GM23338 (cell line): ENCODE results near the gene CFAP74. TPM values are rescaled to one million over a fixed set of nuclear protein-coding genes. Genes with fewer than 3 reads are reported as not detected.

Experiments used
- ATAC-seq: fragments of 200-7000 bp; cut with Tn5 transposase; 3 replicates; pipeline ENCODE4 v1.9.1; 2020
- DNase-seq: peaks from one replicate; pipeline ENCODE4 v3.0.0-alpha.2; 2015; ENCODE audit warnings: low spot score
- H2AFZ ChIP-seq: fragments of 200-600 bp; sonication (generic); 2 replicates; pipeline ENCODE4 v1.8.0; 2016; ENCODE audit warnings: antibody characterized with exemption, mild to moderate bottlenecking, moderate library complexity
- H3F3A ChIP-seq: fragments of 200-600 bp; sonication (generic); replicated peaks from 2 replicates; pipeline ENCODE4 v1.8.0; 2017; ENCODE audit warnings: antibody characterized with exemption, mixed run types, low read depth
- H3K27ac ChIP-seq: fragments of 200-600 bp; sonication (generic); 2 replicates; pipeline ENCODE4 v1.6.1; 2016; ENCODE audit warnings: low read depth
- H3K27me3 ChIP-seq: fragments of 200-600 bp; sonication (generic); 2 replicates; pipeline ENCODE4 v1.8.0; 2016; ENCODE audit warnings: mild to moderate bottlenecking, mixed run types, moderate library complexity; ENCODE audit not compliant: insufficient read depth
- H3K36me3 ChIP-seq: fragments of 200-600 bp; sonication (generic); 2 replicates; pipeline ENCODE4 v1.8.0; 2016; ENCODE audit warnings: mild to moderate bottlenecking; ENCODE audit not compliant: insufficient read depth
- H3K4me1 ChIP-seq: fragments of 200-600 bp; sonication (generic); 2 replicates; pipeline ENCODE4 v1.8.0; 2016; ENCODE audit warnings: mild to moderate bottlenecking, moderate library complexity; ENCODE audit not compliant: insufficient read depth
- H3K4me2 ChIP-seq: fragments of 200-600 bp; sonication (generic); 2 replicates; pipeline ENCODE4 v1.7.1; 2017; ENCODE audit warnings: mixed run types
- H3K4me3 ChIP-seq: fragments of 200-600 bp; sonication (generic); 2 replicates; pipeline ENCODE4 v1.6.1; 2016; ENCODE audit warnings: mixed run types
- H3K79me2 ChIP-seq: fragments of 200-600 bp; sonication (generic); replicated peaks from 2 replicates; pipeline ENCODE4 v1.8.0; 2017; ENCODE audit warnings: mild to moderate bottlenecking; ENCODE audit not compliant: insufficient read depth
- H3K9me2 ChIP-seq: fragments of 200-600 bp; sonication (generic); 2 replicates; pipeline ENCODE4 v1.8.0; 2017; ENCODE audit not compliant: insufficient read depth
- H4K20me1 ChIP-seq: fragments of 200-600 bp; sonication (generic); replicated peaks from 2 replicates; pipeline ENCODE4 v1.8.0; 2017; ENCODE audit warnings: mild to moderate bottlenecking; ENCODE audit not compliant: insufficient read depth
- H3K27ac Mint-ChIP-seq: 2 replicates; pipeline ENCODE4 v1.8.0; 2020; ENCODE audit warnings: inconsistent platforms, mild to moderate bottlenecking, moderate library complexity, mixed read lengths
- H3K27me3 Mint-ChIP-seq: 3 replicates; pipeline ENCODE4 v1.8.0; 2022; ENCODE audit warnings: low read depth, mild to moderate bottlenecking, moderate library complexity, mixed read lengths, inconsistent platforms; ENCODE audit not compliant: insufficient read depth, poor library complexity
- H3K36me3 Mint-ChIP-seq: 3 replicates; pipeline ENCODE4 v1.8.0; 2021; ENCODE audit warnings: low read depth, mild to moderate bottlenecking, inconsistent platforms, moderate library complexity, mixed read lengths
- H3K4me1 Mint-ChIP-seq: 3 replicates; pipeline ENCODE4 v1.8.0; 2020; ENCODE audit warnings: mild to moderate bottlenecking, inconsistent platforms, mixed read lengths
- H3K4me3 Mint-ChIP-seq: 3 replicates; pipeline ENCODE4 v1.8.0; 2021; ENCODE audit warnings: moderate library complexity, mild to moderate bottlenecking, inconsistent platforms, mixed read lengths
- H3K9me3 Mint-ChIP-seq: 3 replicates; pipeline ENCODE4 v1.8.0; 2020; ENCODE audit warnings: moderate library complexity, mild to moderate bottlenecking, inconsistent platforms, mixed read lengths
- CREB1 ChIP-seq: fragments of 250-450 bp; sonication (Bioruptor Pico); IDR thresholded peaks from 2 replicates; pipeline ENCODE4 v1.5.0; 2020; ENCODE audit warnings: low read depth, mild to moderate bottlenecking, moderate library complexity
- CTCF ChIP-seq, 2 experiments: fragments of 200-600 bp in 1 of 2; sonication (generic) in 1 of 2; conservative IDR thresholded peaks; 2 replicates each; pipeline versions ENCODE4 v1.5.1 to v1.6.1; 2016 to 2017; ENCODE audit warnings: antibody characterized with exemption in 2 of 2, low read depth in 2 of 2, mild to moderate bottlenecking in 2 of 2, moderate library complexity in 1 of 2
- ETS1 ChIP-seq: IDR thresholded peaks from 2 replicates; pipeline ENCODE4 v1.6.1; 2016; ENCODE audit warnings: antibody characterized with exemption
- EZH2 ChIP-seq: fragments of 200-600 bp; sonication (generic); IDR thresholded peaks from one replicate; pipeline ENCODE4 v1.8.0; 2017; ENCODE audit warnings: antibody characterized with exemption, mild to moderate bottlenecking, low read depth; ENCODE audit not compliant: unreplicated experiment
- EZH2phosphoT487 ChIP-seq: fragments of 200-600 bp; sonication (generic); IDR thresholded peaks from one replicate; pipeline ENCODE4 v1.8.1; 2018; ENCODE audit warnings: antibody characterized with exemption; ENCODE audit not compliant: unreplicated experiment
- JUNB ChIP-seq: IDR thresholded peaks from one replicate; pipeline ENCODE4 v1.6.1; 2016; ENCODE audit warnings: antibody characterized with exemption; ENCODE audit not compliant: unreplicated experiment
- NANOG ChIP-seq: IDR thresholded peaks from 2 replicates; pipeline ENCODE4 v1.6.1; 2016; ENCODE audit warnings: antibody characterized with exemption, borderline replicate concordance
- POLR2AphosphoS5 ChIP-seq: IDR thresholded peaks from 2 replicates; pipeline ENCODE4 v1.6.1; 2016; ENCODE audit warnings: antibody characterized with exemption, low read depth
- REST ChIP-seq: IDR thresholded peaks from one replicate; pipeline ENCODE4 v1.6.1; 2018; ENCODE audit warnings: antibody characterized with exemption; ENCODE audit not compliant: unreplicated experiment
- STAT1 ChIP-seq: IDR thresholded peaks from one replicate; pipeline ENCODE4 v1.6.1; 2016; ENCODE audit warnings: antibody characterized with exemption; ENCODE audit not compliant: unreplicated experiment
- ZNF114 ChIP-seq: fragments of 250-450 bp; sonication (Bioruptor Pico); IDR thresholded peaks from 2 replicates; pipeline ENCODE4 v1.5.0; 2020; ENCODE audit warnings: mild to moderate bottlenecking, moderate library complexity
- ZNF331 ChIP-seq: fragments of 250-450 bp; sonication (Bioruptor Pico); IDR thresholded peaks from 2 replicates; pipeline ENCODE4 v1.5.0; 2020; ENCODE audit warnings: low read depth, mild to moderate bottlenecking, moderate library complexity
- ZNF462 ChIP-seq: fragments of 250-450 bp; sonication (Bioruptor Pico); IDR thresholded peaks from 2 replicates; pipeline ENCODE4 v1.5.0; 2020; ENCODE audit warnings: mild to moderate bottlenecking, moderate library complexity
- polyA plus RNA-seq: library from polyadenylated mRNA; unstranded; fragments of >200 nt; fragmentation: Nextera tagmentation; extraction: Ambion mirVana; gene quantifications from 2 replicates; pipeline ENCODE4 v1.2.1, GENCODE V29; 2016
- total RNA-seq: library from RNA; depleted of rRNA; stranded (reverse); fragments of >200 nt; shearing (Covaris generic); gene quantifications from 2 replicates; pipeline ENCODE4 v1.2.3, GENCODE V29; 2014

Gene CFAP74
- total and polyA plus RNA-seq, 2 experiments from 2014 or later = 0.21 TPM; not detected in 1

GRCh38 chr1:2024887-2025286 lies 21.3 kb upstream of the CFAP74 start:
- TF ChIP-seq STAT1 (no peak), REST (no peak), ETS1 (no peak), EZH2 (no peak), JUNB (no peak), NANOG (no peak), ZNF114 (no peak), ZNF331 (CRISPR knock-in tag) (no peak), CTCF (conservative IDR thresholded peaks at IDR 0.05; ENCODE audit: low read depth in 2 of 2) (no peak), POLR2AphosphoS5 (no peak), CREB1 (CRISPR knock-in tag) (no peak), EZH2phosphoT487 (no peak), ZNF462 (CRISPR knock-in tag) (no peak)
- Histone ChIP-seq H2AFZ (no peak overlapping the region), H3K36me3 (no peaks in the 10 kb centered on the region), H3K9me2 (no peaks in the 10 kb centered on the region), H3K27me3 (peaks cover 11% of the 10 kb centered on the region), H3K27ac (no peak overlapping the region), H4K20me1 (no peaks in the 10 kb centered on the region), H3K4me3 (no peak overlapping the region), H3K4me2 (no peak overlapping the region), H3F3A (no peaks in the 10 kb centered on the region), H3K79me2 (no peaks in the 10 kb centered on the region), H3K4me1 (no peaks in the 10 kb centered on the region)
- ATAC-seq (no peak), DNase-seq (no peak)
- H3K27me3 Mint-ChIP-seq = peaks cover 23% of the 10 kb centered on the region
- H3K36me3 Mint-ChIP-seq = no peaks in the 10 kb centered on the region
- H3K4me1 Mint-ChIP-seq = no peaks in the 10 kb centered on the region
- H3K4me3 Mint-ChIP-seq = no peak overlapping the region
- no peak overlapping the region for H3K27ac Mint-ChIP-seq
- H3K9me3 Mint-ChIP-seq = no peaks in the 10 kb centered on the region
